Uterus (tissue), 2 donors: ENCODE measurements around the gene TMEM126B.
"Not testable (repeated sequence)": the region's sequence is repeated elsewhere in the genome, so short reads cannot be mapped to it uniquely, and the experiment has no call there.

ENCODE experiments used
- POLR2A ChIP-seq, 2 donors: fragments of 450-650 bp; IDR thresholded peaks; one replicate each; pipeline ENCODE4 v1.6.1; 2016; ENCODE audit warnings: antibody characterized with exemption in 2 of 2, mild to moderate bottlenecking in 1 of 2, moderate library complexity in 1 of 2
- TF ChIP-seq, protein P1 (sequence below), 4 experiments: fragments of 200-600 bp in 2 of 4; fragments of 450-650 bp in 2 of 4; sonication (generic) in 2 of 4; IDR thresholded peaks; one replicate each; pipeline ENCODE4 v1.5.1; 2016 to 2019; ENCODE audit warnings: antibody characterized with exemption in 4 of 4, mild to moderate bottlenecking in 2 of 4, moderate library complexity in 1 of 4

- TF ChIP-seq, protein P1, sequence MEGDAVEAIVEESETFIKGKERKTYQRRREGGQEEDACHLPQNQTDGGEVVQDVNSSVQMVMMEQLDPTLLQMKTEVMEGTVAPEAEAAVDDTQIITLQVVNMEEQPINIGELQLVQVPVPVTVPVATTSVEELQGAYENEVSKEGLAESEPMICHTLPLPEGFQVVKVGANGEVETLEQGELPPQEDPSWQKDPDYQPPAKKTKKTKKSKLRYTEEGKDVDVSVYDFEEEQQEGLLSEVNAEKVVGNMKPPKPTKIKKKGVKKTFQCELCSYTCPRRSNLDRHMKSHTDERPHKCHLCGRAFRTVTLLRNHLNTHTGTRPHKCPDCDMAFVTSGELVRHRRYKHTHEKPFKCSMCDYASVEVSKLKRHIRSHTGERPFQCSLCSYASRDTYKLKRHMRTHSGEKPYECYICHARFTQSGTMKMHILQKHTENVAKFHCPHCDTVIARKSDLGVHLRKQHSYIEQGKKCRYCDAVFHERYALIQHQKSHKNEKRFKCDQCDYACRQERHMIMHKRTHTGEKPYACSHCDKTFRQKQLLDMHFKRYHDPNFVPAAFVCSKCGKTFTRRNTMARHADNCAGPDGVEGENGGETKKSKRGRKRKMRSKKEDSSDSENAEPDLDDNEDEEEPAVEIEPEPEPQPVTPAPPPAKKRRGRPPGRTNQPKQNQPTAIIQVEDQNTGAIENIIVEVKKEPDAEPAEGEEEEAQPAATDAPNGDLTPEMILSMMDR (IDR thresholded peaks at IDR 0.05) = not testable (repeated sequence)
- not testable (repeated sequence) for TF ChIP-seq POLR2A (IDR thresholded peaks at IDR 0.05)
Observed at GRCh38 chr11:85608621-85609020, 19.8 kb upstream of the TMEM126B start.
